Stimulated activated CD4-positive, alpha-beta T cell treated with anti-CD3 and anti-CD28 coated beads, Interleukin-12 subunit alpha, Interleukin-12 subunit beta, amount 100 ng/mL, for 4 hours (primary cell): ENCODE measurements around the gene NT5C1B.

Source experiments
- DNase-seq: peaks from one replicate; pipeline ENCODE4 v3.0.0-alpha.2; 2020

The NT5C1B gene

DNA sequence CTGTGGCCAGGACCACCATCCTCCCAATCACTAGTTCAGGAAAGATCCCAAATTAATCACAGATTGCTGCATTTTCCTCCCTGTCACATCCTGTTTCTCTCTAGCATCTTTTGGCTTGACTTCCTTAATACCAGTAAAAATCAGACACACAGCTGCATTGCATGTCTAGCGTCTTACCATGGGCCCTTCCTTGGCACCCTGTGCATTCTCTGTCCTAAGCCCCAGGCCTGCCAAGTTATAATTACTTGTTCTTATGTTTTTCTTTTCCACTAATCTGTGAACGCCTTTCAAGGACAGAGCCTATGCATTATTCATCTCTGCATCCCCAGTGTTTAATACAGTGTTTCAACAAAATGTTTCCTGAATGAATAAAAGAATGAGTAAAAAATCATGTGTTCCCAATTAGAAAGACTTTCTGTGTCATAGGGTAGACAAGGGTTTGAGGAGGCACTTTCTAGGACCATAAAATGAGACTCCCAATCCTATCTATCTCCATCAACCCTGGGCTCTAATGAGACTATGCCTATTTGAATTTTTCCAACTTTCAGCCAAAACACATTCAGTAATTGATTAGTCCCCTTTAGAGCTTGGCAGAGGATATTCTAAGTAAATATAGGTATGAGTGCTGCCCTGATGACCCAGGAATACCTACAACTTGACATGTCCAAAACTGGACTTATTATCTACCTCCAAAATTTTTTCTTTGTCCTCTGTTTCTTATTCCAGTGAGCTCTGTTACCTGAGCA, 10.3 kb upstream of the NT5C1B start:
- DNase-seq: no peak

DNA sequence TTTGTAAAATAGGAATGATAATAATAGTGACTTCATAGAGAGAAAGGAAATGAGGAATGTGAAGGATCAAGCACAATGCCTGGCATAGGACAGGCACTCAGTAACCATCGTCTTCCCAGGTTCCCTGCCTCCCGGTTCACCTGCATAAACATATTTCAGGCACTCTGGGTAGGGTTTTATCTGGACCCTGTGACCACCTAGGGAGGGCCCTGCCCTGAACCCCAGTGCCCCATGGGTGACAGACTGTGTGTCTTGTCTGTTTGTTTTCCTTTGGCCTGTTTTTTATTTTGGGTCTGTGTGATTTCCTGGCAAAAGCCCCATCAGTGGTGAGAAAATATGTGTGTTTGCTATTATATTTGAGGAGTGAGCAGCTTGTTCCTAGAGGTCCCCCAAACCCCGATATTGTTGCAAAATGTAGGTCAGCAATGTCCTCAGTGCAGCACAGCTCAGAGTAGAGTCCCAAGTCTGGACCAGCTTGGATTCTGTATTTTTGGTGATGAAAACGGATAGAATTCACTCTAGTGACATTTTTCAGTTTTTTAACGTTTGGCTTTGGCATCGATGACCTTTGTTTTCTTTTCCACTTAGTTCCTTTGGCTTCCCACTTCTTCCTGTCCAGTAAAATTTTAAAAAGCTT, 9.6 kb upstream of the NT5C1B start:
- DNase-seq: no peak

DNA sequence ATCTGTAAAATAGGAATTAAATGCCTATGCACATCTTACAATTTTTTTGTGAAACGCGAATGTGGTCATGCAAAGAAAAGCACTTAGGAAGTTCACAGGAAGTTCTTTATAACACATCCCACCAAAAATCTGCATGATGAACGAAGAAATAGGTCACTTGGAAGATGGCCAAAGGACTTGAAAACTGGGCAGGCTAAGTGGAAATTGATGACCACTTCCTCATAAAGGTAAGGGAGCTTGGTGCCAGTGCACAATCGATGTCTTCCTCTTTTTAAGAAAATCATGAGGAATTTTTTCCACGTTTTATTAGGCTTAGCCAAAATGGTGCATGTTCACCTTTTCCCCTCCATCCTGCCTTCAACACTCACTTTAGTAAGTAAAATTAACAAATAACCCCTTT, 8.2 kb upstream of the NT5C1B start:
- no peak for DNase-seq

DNA sequence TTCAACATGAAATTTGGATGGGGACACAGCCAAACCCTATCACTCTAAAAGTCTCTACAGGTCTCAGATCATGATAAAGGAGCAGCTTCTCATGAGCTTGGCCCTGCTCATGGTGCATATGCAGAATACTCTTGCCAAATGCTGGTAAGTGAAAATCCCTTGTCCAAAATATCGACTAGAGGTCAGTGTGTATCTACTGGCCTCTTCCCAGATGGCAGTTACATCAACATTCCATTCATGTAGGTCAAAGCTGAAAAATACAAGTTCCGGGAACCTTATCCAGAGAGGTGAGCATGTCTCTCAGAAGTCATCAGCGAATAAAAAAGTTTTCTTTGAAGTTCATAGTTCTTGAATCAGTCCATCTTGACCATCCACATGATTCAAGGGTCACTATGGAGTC, 7.6 kb upstream of the NT5C1B start:
- no peak for DNase-seq

DNA sequence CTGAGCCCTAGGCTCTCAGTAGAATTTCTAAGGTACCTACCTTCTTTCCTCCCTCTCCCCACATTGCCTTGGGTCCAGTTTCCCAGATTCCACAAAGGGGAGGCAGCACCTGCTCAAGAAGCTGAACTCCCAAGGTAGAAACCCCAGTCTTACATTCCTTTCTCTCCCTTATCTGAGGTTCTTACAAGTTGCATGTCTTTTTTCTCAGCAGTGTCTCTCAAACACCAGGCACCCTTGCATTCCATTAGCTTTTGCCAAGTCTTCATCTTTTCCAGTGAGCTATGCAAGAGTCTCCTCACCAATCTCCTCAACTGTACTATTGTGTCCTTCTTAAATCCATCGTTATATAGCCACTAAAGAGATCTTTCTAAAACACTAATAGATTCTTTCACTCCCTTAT, 4.1 kb upstream of the NT5C1B start:
- no peak for DNase-seq

DNA sequence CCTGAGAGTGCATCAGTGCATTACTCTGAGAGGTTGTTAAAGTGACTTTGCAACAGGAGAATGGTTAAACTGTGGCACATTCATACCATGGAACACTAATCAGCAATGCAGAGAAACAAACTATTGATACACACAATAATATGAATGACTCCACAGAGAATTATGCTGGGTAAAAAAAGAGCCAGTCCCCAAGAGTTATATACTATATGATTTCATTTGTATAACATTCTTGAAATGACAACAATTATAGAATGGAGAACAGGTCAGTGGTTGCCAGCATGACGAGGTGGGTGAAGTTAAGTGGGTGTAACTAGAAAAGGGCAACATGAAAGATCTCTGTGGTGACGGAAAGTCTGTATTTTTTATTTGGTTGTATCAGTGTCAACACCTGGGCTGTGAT, 3.0 kb upstream of the NT5C1B start:
- no peak for DNase-seq

DNA sequence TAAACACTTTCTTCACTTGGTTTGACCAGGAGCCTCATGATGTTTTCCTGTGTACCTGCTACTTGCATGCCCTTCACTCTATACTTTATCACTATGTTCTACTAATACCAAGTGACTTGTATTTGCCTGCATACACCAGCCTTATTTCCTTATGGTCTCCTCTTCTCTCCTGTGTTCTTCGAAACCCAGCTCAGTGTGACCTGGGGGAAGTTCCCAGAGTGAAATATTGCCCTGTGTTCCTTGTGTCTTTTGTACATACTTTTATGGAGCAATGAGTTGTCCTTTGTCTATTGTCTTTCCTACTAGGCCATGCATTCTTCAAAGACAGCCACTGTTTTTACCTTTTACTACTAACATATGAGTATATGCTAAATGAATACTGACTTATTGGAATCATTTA, 567 bp downstream of the NT5C1B start:
- no peak for DNase-seq

DNA sequence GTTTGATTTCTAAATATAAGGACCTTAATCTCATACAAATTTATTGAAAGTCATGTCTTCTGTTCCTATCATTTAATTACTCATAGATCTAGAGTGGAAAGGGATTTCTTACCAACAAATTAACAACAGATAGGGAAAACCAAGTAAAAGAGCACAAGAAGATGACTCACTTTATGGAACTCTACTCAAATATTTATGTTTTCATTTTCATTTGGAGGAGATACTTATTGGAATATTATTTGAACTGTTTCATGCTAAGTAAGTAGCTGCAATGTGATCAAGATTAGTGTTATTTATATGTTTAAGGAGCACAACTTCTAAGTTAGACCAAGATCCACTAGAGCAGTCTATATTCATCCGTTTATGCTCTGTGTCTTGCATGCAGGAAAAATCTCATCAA, 1.3 kb downstream of the NT5C1B start:
- no peak for DNase-seq

DNA sequence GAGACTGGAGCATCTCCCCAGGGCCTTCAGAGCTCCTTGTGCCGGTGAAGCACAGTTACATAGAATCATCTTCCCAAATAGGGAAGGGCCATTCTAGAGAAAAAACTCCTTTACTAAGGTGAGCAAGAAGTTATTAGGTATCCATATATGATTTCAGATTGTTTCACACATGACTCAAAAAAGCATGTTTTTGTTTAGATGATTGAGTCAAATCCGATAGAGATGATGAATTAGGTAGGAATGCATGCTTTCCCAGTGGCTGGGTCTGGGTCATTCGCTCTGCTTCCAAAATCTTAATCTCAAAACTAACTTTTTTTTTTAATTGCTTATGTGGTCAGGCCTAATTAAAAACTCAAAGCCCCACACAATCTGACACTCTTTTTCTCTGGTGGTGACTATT, 3.8 kb downstream of the NT5C1B start:
- DNase-seq: no peak

DNA sequence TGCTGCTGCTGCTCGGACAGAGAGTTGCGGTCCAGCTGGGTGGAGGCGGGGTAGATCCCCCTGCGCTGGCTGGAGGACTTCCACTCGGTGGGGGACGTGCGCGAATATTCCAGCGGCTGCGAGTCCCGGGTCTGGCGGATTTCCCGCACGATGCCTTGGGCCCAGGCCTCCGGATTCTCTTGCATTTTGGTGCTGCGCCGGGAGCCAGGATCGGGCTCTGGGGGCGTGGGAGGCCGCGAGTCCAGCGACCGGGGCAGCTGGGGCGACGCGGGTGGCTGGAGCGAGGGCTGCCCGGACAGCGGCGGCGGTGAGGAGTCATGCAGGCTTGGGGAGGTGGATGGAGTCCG, 4.8 kb downstream of the NT5C1B start:
- no peak for DNase-seq

DNA sequence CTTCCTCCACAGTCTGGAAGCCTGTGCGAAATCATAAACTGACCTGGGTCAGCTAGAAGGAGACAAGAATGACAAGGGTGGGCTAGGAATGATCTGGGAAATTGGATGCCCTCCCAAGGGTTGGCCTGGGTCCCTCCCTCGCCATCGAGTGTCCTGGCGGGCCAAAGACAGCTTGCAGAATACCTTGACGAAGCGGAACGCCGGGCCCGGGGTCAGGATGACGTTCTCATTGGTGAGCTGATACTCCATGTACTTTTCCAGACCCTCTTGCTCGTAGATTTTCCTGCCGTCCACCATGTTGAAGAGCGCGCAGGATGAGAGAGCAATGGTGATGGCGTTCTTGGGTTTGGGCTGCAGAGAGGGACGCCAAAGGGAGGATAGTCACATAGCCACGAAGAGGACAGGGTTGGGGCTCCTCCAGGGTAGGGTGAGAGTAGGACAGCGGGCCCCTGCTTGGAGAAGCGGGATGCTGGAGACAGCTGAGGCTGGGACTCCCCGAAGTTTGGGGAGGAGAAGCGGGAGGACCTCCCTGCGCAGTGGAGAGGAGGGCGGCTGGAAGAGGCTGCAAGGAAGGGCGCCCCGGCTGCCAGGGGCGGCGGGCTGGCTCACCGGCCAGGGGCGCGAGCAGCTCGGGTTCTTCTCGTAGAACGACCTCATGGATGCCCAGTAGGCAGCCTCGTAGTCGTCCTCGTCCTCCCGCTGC, 5.3 kb downstream of the NT5C1B start:
- no peak for DNase-seq

DNA sequence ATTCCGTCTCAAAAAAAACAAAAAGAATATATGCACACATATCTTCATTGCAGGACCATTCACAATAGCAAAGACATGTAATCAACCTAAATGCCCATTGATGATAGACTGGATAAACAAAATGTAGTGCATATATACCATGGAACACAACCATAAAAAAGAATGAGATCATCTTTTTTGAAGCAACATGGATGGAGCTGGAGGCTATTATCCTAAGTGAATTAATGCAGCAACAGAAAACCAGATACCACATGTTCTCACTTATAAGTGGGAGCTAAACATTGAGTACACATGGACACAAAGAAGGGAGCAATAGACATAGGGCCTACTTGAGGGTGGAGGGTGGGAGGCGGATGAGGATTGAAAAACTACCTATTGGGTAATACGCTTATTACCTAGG, 8.8 kb downstream of the NT5C1B start:
- no peak for DNase-seq

DNA sequence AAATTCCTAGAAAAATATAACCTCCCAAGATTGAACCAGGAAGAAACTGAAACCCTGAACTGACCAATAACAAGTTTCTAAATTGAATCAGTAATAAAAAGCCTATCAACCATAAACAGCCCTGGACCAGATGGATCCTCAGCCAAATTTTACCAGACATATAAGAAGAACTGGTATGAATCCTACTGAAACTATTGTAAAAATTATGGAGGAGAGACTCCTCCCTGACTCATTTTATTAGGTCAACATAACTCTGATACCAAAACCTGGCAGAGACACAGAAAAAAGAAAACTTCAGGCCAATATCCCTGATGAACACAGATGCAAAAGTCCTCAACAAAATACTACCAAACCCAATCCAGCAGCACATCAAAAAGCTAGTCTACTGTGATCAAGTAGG, 11.3 kb downstream of the NT5C1B start:
- no peak for DNase-seq

DNA sequence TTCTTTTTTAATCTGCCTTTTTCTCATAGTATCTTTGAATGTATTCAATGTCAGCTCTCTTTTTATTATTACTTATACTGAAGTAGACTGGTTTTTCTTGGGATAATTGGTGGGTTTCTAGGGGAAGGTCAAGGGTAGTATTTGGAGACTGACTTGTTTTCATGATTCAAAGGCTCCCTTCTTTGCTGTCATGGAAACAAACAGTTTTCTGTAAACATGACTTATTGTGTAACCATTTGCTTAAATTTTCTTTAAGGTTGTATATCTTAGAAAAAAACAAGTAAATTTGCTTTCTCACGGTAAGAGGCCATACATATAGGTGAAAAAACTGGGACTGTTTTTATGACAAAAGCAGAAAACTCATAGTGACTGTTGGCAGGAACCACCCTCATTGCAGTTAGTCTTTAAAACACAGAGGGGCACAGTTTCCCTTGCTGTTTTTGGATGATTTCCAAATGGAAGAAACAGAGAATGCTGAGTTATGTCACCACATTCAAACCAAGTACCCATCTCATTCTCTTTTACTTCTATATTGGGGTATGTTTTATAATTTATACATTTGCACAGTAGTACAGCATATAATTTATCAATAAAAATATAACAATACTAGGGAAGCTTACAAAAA, 23.1 kb downstream of the NT5C1B start:
- DNase-seq: no peak

DNA sequence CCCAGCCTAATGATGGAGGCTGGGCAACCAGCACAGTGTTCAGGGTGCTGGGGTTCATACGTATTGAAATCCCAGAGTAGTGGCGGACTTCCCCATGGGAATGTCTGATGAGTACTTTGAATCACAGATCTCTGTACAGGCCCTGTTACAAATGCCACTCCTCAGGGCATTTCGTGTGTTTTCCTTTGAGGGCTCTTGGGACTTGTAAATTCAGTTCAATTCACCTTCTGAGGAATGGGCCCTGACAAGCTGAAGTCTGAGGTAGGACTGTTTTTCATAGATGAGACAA, 28.6 kb downstream of the NT5C1B start:
- DNase-seq: no peak

DNA sequence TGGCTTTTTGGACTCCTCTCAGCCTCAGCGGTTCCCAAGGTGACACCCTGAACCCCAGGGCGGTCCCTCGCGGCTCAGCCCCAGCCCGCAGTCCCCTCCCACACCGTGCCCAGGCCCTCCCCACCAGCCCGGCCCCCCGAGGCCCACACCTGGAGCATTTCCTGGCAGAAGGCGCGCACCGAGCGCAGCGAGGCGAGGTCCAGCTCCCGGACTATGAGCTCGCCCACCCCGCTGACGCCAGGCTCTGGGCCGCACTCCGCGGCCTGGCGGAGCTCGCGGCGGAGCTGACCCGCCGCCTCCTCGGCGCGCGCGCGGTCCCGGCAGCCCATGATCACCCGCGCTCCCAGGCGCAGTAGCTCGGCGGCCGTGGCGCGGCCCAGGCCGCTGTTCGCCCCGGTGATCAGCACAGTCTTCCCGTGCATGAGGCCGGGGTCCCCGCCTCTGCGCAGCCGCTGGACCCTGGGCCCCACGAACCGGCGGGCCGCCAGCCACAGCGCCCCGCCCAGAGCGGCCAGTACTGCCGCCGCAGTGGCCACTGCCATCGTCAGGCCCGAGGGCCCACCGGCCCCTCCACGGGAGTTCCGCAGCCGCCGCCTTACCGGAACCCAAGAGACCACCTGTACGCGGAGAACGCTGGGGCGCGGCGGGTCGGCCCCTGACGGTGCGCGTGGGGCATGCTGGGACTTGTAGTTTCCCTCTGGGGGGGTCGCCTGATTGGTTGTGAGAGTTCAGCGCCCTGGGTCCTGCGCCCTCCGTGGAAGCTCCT, 29.2 kb downstream of the NT5C1B start, which contains the start of gene RDH14:
RDH14 (minus strand) TSS at position 623 of the 766 bp plus-strand sequence; CDS start at position 542, 81 bp downstream.
- peak; percentile 90 for DNase-seq

DNA sequence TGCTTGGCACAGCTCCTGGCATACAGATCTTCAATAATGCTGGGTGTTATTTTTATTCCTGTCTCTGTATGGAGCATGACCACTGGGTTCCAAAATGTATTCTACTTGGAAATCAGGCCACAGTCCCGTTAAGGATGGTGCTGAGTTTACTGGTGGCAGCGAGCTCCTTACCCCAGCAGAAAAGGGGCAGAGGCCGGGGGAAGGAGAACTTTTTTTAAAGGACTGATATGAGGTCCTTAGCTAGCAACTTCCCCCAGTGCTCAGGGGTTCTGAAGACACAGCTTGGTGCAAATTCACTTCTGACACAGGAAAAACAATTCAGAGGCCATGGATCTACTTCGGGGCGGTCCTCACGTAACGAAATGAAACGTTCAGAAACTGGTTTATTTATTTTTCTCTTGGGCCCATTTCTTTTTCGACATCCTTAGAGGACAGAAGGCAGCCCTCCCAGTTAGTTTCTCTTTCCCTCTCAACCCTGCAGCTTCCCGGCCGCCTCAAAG, 29.8 kb downstream of the NT5C1B start:
- no peak for DNase-seq

DNA sequence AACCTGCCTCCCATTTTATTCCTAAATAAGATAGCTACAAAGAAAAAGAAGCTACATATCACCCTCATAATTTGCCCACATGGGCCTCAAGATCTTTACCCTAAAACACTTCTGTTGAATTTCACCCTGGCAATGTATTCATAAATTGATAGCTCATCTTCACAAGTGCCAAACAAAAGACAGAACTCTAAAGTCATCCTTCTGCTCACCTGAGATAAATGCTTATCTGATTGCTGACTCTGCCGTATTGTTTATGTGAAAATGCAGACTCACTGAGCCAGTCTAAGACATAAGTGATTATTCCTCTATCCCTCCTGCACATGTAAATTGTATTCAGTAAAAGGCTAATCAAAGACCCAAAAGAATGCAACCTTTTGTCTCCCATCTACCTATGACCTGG, 30.9 kb downstream of the NT5C1B start:
- no peak for DNase-seq

DNA sequence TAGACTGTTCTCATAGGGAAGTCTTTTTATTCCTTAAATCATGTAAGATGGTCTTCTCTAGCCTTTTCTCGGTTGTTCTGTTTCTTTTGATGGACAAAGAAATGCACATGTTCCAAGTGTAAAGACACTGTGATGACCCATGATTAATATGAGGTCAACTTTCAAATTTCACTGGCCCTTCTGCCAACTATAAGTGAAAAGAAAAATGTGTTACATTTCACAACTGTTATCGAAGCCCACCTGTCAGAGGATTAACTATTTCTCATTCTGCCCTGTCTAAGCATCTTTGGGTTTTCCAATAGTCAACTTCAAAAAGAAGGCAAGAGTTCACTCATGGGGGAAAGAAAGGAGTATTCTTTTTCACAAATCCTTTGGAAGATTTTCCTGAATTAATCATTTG, 32.2 kb downstream of the NT5C1B start:
- no peak for DNase-seq

DNA sequence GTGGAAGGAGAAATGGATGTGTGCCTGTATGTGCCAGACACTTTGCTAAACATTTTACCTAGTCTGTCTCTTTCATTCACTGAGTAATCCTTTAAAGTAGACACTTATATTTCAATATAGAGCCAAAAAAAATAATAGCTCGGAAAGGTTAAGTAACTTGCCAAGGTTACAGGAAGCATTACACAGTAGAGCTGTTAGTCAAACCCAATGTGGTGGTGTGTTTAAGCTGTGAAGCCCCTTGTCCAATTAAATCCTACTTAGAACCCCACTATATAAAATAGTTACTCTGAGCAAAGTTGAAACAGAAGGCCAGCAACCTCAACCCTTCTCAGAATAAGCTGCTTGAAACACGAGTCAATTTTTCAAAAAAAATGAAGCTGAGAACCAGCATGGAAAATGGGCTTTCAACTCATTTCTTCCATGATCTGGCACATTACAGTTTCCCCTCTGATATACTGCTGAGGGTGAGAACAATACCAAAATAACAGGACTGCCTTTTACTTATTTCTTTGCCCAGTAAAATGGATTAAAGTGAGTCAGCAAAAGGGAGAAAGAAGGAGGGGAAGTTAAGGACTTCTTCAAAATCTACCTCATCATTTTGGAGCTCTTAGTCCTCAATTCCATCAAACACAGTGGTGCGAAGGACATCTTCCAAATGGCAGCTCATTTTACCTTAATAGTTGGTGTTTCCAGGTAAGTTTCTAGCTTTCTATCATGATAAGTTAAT, 36.9 kb downstream of the NT5C1B start:
- DNase-seq: no peak

DNA sequence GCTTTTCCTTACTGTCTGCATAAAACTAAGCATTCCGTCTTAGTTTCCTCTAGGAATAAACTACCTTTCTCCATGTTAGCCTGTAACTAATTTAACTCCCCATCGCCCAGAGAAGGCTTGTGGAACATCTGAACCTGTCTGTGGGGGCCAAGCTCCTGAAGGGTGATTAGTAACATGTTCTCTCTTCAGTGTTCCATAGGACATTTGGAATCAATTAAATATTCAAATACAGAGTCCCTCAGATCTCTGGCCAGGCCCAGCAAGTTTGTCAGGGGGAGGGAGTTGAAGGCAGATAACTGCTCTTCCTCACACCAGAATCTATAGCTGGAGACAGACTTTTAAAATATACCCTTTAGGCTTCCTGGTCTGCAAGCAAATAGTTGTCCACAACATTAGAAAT, 37.7 kb downstream of the NT5C1B start:
- DNase-seq: no peak

DNA sequence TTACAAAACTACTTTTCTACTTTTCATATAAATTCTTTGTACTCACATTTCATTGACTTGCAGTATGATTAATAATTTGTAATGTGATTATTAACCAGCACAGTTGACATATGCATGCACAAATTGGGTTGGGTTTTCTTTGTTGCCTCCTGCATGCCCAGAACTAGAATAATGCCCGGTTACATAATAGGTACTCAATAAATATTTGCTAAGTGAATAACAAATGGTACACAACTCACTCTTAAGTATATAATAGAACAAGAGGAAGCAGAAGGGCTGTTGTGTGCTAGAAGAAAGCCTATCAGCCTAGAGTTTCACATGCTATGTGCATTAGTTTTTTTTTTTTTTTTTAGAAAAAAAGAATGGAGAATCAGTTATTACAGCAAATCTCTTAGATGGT, 38.2 kb downstream of the NT5C1B start:
- DNase-seq: no peak
